GM18861 (cell line): ENCODE measurements around the gene PC.
"Not testable (repeated sequence)": the region's sequence is repeated elsewhere in the genome, so short reads cannot be mapped to it uniquely, and the experiment has no call there.

Source experiments
- ATAC-seq: cut with Tn5 transposase; IDR thresholded peaks from one replicate; pipeline ENCODE4 v1.9.1; 2021; ENCODE audit not compliant: unreplicated experiment

PC gene

GRCh38 chr11:66847461-66848232, 110.5 kb downstream of the PC start:
- no peak for ATAC-seq

DNA sequence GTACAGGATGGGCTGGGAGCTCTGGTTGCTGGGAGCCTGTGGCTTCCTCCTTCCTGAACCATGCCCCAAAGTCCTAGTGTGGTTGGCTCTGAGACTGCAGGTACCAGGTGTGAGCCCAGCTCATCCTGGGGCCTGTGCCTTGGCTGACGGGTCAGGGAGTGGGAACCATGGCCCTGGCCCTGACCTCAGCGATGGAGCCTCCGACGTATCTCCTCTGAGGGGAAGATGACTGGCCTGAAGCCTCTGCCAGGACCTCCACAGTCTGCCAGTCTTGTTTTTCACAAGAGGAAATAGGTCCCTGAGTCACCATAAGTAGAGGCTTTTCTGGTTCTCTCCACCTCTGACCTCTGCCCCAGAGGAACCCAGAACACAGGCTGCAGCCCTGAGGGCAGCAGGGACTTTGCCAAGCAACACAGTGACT, 111.5 kb downstream of the PC start:
- no peak for ATAC-seq

DNA sequence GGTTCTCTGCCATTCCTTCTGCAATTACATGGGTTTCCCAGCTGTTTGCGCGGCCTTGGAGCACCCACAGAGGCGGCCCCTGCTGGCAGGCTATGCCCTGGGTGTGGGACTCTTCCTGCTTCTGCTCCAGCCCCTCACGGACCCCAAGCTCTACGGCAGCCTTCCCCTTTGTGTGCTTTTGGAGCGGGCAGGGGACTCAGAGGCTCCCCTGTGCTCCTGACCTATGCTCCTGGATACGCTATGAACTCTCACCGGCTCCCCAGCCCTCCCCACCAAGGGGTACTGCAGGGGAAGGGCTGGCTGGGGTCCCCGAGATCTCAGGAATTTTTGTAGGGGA, 112.3 kb downstream of the PC start:
- ATAC-seq, result no peak

- no peak for ATAC-seq
Observed at GRCh38 chr11:66845143-66845875, 112.9 kb downstream of the PC start.

DNA sequence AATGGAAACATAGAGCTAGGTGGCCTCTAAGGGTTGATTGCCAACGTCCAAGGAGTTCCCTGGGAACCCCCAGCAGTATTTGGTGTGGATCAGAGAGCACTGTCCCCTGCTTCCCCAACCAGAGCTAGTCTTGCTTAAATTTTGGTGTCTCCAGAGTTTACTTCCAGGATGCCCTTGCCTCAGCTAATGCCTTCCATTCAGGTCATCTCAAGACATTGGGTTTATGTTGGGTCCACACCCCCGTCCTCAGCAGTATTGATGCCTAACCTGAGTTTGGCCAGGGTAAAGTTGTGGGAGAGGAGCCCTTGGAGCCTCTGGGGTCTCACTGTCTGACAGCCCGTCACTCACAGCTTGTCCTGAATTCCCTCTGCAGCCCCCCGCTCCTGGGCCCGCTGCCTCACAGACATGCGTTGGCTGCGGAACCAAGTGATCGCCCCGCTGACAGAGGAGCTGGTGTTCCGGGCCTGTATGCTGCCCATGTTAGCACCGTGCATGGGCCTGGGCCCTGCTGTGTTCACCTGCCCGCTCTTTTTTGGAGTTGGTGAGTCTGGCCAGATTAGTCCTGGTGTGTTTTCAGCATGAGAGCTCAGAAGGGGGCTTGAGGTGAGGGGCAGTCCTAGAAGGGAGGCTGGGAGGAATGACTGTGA, 113.6 kb downstream of the PC start:
- ATAC-seq, result no peak

- no peak for ATAC-seq
Observed at GRCh38 chr11:66843776-66844495, 114.2 kb downstream of the PC start.

GRCh38 chr11:66842896-66843775, 115.0 kb downstream of the PC start, which contains the start of gene RCE1:
Gene RCE1 (plus strand): TSS chr11:66843441. CDS start chr11:66843456, 15 bp downstream.
- peak; percentile 72 for ATAC-seq

DNA sequence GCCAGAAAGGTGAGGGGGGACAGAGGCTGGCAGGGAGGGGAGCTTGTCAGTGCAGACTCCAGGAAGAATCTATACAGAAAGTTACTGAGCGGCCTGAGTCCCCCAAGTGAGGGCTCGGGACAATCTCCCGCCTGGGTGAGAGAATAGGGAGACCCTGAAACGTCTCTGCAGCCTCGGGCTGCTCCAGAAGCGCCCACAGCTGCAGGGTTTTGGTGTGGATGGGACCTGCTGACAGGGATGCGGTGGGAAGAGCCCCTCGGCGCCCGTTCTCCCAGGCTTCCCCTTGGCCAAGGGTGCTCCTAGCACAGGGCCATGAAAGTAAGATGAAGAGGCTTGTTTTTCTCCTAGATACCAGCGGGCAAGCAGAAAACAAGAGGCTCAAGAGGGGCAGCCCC, 115.7 kb downstream of the PC start:
- no peak for ATAC-seq

DNA sequence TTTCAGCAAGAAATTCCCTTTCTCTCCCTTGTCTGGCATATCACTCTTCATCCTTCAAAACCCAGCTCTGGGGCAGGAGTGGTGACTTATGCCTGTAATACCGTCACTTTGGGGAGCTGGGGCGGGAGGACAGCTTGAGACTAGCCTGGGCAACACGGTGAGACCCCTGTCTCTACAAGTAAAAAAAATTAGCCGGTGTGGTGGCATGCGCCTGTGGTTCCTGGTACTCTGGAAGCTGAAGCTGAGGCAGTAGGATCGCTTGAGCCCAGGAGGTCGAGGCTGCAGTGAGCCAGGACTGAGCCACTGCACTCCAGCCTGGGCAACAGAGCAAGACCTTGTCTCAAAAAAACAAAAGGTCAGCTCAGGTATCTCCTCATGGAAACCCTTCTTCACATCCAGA, 116.3 kb downstream of the PC start:
- ATAC-seq, result no peak

DNA sequence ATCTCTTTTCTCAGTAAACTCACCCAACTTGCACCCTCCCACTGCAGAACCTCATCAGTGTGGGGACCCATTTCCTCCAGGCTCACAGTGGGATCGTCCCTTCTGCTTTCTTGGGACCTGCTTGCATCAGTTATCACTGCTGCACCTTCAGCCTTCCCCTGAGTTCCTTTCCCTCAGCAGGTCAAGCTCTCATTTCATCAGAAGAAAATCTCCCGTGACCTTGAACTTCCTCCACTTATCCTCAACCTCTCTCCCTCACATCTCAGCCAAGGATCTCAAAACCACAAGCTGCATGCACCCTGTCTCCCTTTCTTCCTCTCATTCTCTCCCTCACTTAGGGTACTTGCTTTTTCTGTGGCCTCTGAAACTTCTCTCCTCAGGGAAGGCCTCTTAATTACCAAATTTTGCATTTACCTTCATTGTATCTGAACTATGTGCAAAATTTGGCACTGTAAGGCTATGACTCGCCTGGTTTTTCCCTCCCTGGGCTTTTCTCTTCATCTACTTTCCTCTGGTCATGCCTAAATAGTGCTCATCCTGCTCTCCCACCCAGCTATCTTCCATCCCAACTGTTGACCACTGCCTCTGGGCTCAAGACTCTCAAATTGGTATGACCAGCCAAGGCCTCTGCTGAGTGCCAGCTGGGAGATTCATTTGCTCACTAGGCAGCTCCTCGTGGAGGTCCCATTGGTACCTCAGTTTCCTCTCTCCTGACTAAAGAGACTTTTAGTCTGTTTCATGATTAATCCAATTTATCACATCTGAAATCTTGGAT, 117.7 kb downstream of the PC start:
- ATAC-seq, result no peak

GRCh38 chr11:66835768-66836405, 122.3 kb downstream of the PC start:
- no peak for ATAC-seq

DNA sequence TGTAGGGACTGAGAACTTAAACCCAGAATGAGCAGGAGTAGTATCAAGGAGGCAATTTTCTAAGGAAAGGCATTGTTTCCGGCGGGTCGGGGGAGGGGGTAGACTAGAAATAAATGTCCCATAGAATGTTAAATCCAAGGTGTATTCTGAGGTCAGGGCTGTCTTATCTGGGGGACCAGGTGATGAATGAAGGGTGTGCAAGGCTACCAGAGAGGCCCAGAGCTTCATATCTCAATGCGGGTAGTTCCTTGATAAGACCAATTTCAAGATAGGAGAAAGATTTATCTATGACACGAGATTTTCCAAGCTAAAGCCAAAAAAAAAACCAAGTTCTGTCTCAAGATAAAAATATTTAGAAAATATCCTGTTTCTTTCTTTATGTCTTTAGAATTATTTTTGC, 123.2 kb downstream of the PC start:
- no peak for ATAC-seq

GRCh38 chr11:66834539-66834845, 123.7 kb downstream of the PC start:
- no peak for ATAC-seq

DNA sequence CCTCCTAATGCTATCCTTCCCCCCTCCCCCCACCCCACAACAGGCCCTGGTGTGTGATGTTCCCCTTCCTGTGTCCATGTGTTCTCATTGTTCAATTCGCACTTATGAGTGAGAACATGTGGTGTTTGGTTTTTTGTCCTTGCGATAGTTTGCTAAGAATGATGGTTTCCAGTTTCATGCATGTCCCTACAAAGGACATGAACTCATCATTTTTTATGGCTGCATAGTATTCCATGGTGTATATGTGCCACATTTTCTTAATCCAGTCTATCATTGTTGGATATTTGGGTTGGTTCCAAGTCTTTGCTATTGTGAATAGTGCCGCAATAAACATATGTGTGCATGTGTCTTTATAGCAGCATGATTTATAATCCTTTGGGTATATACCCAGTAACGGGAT, 133.6 kb downstream of the PC start:
- ATAC-seq, result not testable (repeated sequence)

DNA sequence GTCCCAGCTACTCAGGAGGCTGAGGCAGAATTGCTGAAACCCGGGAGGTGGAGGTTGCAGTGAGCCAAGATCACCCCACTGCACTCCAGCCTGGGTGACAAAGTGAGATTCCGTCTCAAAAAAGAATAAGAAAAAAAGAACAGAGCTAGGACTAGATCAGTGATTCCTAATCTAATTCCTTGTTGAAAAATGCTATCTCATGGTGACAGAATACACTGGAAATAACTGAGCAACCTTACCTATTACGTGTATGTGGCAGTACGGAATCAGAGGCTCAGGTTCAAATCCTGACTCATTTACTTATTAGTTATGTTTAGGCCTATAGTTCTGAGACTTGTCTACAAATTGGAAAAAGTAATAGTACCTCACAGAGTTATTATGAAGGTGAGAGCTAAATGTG, 134.5 kb downstream of the PC start:
- no peak for ATAC-seq

- ATAC-seq, result no peak
Observed at GRCh38 chr11:66820901-66821300, 137.3 kb downstream of the PC start.

GRCh38 chr11:66820381-66820780, 137.8 kb downstream of the PC start:
- ATAC-seq, result no peak

GRCh38 chr11:66818231-66818955, 139.8 kb downstream of the PC start:
- no peak for ATAC-seq

- no peak for ATAC-seq
Observed at GRCh38 chr11:66815646-66816045, 142.5 kb downstream of the PC start.
